A549 treated with AZD9567 at 1 μM for 4 hours (cell line): ENCODE measurements around the gene IFT25. TPM values are rescaled to one million over a fixed set of nuclear protein-coding genes. Genes with fewer than 3 reads are reported as not detected.

Experiments
- total RNA-seq: library from RNA; stranded (reverse); fragments of 200-300 nt; extraction: Qiagen RNA extraction; gene quantifications from 5 replicates; pipeline ENCODE4 v1.2.3, GENCODE V29; 2022; ENCODE audit not compliant: insufficient read depth

The IFT25 gene
- 22.9 to 31.8 TPM (median 29.9 TPM) in 5 replicates for total RNA-seq

DNA sequence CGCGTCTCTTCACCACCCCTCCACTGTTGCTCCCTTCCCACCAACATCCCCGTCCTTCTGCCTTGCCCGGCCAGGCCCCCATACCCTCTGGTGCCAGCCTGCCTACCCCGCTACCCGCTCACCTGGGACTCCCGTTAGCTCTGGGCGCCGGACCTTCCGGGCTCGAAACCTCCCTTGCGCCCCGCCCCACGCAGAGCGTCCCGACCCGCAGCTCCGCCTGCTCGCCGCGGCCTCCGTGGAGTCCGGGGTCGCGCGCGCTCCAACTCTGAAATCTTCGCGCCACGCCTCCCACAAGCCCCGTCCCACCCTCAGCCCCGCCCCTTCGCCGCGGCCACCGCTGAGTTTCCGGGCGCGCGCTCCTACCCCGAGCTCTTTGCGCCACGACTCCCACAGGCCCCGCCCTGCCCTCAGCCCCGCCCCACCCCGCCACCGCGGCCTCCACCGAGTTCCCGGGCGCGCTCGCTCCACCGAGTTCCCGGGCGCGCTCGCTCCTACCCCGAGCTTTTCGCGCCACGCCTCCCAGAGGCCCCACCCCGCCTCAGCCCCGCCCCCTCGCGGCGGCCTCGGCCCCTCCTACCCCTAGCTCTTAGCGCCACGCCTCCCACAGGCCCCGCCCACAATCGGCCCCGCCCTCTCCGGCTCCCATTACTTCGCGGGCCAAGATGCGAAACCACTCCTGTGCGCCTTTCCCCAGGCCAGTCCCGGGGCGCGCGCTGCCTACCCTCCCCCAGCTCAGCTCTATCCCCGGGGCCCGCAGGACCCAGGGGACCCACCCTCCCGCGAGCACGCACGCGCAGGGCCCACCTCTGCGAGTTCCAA is at the start of gene IFT25:
TSS of gene IFT25 (minus strand) at position 267 of the 819 bp plus-strand sequence. CDS start 5,617 bp downstream, outside the sequence.

GRCh38 chr1:53946252-53947171 is 1.0 kb upstream of the IFT25 start, which contains the start of gene LRRC42:
TSS of gene LRRC42 (plus strand) at chr1:53946350. CDS start at chr1:53952000, 5,650 bp downstream.

GRCh38 chr1:53893999-53894636 is 51.4 kb downstream of the IFT25 start, which contains the start of gene DIO1:
TSS of gene DIO1 (plus strand) at chr1:53894187. CDS start at chr1:53894211, 24 bp downstream.

DNA sequence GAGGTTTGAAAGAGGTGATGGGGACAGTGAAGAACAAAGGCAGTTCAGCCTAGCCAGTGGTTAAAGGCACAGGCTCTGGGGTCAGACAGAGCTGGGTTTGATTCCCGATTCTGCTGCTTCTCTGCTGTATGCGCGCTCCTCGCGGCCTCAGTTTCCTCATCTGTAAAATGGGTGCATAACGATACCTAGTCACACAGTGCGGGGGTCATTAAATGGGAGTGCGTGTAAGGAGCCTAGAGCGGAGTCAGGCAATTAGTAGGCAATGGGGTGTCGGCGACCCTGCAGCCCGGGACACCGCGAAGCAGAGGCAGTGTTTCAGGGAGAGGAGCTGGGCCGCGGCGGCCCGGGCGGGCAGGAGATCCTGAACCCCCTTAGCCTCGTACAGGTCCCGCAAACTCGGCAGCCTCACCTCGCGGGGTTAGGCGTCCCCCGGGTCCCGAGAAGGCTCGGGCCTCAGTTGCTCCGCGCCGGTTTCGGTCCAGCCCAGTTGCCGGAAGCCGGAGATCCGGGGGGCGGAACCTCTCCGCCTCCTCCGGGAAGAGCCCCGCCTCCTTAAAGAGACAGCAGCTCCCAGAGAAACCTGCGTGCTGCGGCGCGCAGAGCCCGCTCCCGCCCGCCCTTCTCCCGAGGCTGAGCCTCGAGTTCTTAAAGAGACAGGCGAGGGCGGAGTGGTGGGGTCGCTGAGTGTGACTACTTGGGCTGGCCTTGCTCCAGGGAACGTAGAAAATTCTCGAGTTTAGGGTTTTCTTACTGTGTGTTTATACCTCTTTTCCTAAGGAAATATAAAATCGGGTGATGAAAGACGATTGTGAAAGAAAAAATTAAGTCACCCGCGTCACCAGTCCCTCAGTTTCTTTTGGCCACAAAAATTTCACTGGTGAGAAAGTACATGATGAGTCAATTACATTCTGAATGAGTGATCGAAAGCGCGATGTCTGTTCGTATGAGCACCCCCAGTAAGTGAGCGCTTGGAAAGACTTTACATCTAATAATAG is 55.9 kb downstream of the IFT25 start, which contains the start of gene YIPF1:
TSS of gene YIPF1 (minus strand) at position 494 of the 995 bp plus-strand sequence. CDS start 860 bp downstream, outside the sequence.

Other genes starting within 250 kb of the IFT25 start
- 0.02 to 0.05 TPM (median 0.04 TPM) in 3 of 5 replicates, not detected in the others for gene GLIS1, start 206.5 kb downstream of the IFT25 start, total RNA-seq
- 20.5 to 38.0 TPM (median 23.6 TPM) in 5 replicates for gene NDC1, start 107.4 kb downstream of the IFT25 start, total RNA-seq
- gene YIPF1, start 55.9 kb downstream of the IFT25 start, total RNA-seq = 12.5 to 16.5 TPM (median 13.2 TPM) in 5 replicates
- not detected in 5 replicates for gene DIO1, start 51.5 kb downstream of the IFT25 start, total RNA-seq
- 24.9 to 32.1 TPM (median 28.6 TPM) in 5 replicates for gene LRRC42, start 651 bp upstream of the IFT25 start, total RNA-seq
- gene LDLRAD1, start 72.5 kb upstream of the IFT25 start, total RNA-seq = not detected in 5 replicates
- 113 to 142 TPM (median 119 TPM) in 5 replicates for gene TMEM59, start 107.5 kb upstream of the IFT25 start, total RNA-seq
- gene TCEANC2, start 107.9 kb upstream of the IFT25 start, total RNA-seq = 1.6 to 3.0 TPM (median 2.9 TPM) in 5 replicates
- gene CDCP2, start 207.3 kb upstream of the IFT25 start, total RNA-seq = not detected in 5 replicates